ENCODE results near the gene NCKAP5.
"Not testable (repeated sequence)": the region's sequence is repeated elsewhere in the genome, so short reads cannot be mapped to it uniquely, and the experiment has no call there.

- not testable (repeated sequence) for TF ChIP-seq POLR2A, CTCF (IDR thresholded peaks at IDR 0.05)
These were observed 869.9 kb downstream of the NCKAP5 start for GRCh38 chr2:132698347-132698746.
